Smooth muscle cell of the brain vasculature (primary cell): Measurements from ENCODE around the gene RFNG.

Source experiments
- DNase-seq: peaks from one replicate; pipeline ENCODE4 v3.0.0-alpha.2; 2012; ENCODE audit warnings: low read depth, low spot score

Gene RFNG, protein sequence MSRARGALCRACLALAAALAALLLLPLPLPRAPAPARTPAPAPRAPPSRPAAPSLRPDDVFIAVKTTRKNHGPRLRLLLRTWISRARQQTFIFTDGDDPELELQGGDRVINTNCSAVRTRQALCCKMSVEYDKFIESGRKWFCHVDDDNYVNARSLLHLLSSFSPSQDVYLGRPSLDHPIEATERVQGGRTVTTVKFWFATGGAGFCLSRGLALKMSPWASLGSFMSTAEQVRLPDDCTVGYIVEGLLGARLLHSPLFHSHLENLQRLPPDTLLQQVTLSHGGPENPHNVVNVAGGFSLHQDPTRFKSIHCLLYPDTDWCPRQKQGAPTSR

DNA sequence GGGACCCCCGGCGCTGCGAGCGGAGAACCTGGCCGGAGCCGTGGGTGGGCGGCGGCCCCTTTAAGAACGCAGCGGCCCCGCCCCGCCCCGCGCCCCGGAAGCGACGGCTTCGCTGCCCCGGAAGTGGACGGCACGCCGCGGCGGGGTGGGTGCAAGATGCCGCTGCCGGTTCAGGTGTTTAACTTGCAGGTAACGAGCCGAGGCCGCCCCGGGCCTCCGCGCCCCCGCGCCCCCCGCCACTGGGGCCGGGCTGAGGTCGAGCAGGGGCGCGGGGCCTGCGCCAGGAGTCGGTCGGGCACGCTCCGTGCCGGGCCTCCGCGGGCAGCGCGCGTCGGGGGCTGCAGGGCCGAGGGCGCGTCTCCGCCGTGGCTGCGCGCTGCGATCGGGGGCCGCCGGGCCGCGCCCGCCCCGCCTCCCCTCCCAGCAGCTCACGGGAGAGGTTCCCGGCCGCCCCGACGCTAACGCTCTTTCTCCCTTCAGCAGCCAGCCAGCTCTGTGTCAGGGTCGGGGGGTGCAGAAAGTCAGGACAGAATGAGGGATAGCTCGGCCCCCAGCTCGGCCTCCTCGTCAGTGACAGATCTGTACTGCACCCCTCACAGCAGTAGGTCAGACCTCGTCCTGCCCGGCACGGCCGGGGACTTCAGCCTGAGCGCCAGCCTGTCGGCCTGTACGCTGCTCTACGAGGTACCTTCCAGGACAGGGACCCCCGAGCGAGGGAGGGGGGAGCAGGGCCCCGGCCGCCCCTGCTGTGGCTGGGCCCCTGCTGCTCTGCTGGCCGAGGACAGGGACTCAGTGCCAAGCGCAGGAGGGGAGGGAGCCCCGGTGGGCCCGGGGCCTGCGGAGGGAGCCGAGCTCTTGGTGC is at the start of gene RFNG, which contains the start of gene GPS1:
RFNG (minus strand) TSS at position 36 of the 862 bp plus-strand sequence. CDS start 45 bp downstream, outside the sequence.
GPS1 (plus strand) TSS at position 123 of the 862 bp plus-strand sequence; CDS start at position 157, 34 bp downstream.
- DNase-seq, result no peak

DNA sequence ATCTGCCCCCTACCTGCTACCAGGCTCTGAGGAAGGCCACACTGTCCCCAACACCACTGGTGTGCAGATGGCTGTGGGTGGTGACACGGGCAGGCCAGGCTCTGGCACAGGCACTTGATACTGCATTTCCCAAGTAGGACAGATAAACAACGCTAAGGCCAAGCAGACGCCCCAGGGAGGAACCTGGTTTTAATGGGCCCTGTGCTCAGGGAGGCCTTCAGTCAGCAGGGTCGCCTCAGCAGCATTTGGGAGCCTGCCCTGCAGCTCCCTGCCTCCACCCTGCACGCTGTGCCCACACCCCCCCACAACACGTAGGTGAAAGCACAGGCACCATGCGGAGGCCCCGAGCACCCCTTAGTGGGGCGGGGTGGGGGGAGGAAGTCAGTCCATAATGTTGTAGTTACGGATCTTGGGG is 49.7 kb upstream of the RFNG start:
- no peak for DNase-seq

DNA sequence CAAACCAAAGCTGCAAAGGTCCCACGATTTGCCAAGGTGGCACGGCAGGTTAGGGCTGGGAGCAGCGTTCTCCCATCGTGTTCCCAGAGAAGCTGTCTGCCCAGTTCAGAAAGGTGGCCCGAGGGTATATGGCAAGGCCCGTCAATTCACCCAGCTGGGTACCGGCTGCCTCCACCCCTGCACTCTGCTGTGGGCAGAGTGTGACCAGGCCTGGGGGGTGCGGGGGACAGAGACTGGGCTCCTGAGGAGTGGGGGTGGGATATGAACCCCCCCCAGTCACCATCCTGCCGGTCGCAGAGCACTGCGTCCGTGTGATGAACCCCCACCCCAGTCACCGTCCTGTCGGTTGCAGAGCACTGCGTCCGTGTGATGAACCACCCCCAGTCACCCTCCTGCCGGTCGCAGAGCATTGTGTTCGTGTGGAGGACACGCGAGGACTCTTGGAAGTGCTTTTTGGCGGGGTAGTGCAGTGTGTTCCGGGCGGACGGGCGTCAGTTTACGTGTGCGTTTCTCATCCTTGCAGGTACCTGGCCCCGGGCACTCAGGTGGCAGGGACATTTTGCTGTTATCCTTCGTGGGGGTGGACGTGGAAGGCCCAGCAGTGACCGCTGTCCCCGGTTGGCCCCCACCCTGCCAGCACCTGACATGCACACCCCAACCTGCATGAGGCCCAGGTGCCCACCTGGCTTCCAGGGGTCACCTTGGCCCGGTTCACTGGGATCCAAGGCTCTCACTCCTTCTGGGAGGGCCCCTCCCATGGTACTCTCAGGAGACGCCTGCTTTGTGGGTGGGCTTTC is 49.1 kb upstream of the RFNG start:
- DNase-seq, result no peak

DNA sequence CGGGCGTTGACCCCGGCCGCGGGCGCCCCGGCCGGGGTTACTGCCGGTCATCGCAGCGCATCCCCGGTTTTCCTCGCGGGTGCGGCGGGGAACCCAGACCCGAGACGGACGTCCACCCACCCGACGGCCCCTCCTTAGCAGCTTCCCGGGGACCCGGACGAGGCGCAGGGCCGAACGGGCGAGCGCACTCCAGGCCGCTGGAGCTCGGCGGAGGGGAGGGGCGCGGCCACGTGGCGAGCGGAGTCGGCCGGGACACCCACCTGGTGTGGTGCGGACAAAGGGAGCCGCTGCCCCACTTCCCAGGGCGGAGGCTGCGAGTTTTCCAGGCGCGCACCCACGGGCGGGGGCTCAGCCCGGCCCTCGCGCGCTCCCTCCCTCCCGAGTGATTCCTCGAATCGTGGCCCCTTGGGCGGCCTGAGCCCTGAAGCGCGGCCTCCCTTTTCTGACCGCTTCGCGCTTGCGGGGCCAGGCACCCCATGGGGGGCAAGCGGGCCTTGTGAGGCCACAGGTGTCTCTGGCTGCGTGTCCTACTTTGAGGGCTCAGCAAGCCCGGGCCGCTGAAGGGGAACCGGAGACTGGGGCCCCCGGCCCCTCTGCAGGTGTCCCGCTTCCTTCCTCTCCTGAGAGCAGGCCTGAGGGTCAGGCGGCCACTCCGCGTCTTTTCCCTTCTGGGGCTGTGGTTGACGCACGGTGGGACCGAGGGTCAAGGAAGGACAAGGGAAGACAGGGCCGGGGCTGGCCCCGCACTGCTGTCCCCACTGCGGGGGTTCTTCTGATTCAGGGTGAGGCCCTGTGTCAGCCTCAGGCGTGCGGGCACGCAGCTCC is 47.5 kb upstream of the RFNG start:
- DNase-seq, result no peak

DNA sequence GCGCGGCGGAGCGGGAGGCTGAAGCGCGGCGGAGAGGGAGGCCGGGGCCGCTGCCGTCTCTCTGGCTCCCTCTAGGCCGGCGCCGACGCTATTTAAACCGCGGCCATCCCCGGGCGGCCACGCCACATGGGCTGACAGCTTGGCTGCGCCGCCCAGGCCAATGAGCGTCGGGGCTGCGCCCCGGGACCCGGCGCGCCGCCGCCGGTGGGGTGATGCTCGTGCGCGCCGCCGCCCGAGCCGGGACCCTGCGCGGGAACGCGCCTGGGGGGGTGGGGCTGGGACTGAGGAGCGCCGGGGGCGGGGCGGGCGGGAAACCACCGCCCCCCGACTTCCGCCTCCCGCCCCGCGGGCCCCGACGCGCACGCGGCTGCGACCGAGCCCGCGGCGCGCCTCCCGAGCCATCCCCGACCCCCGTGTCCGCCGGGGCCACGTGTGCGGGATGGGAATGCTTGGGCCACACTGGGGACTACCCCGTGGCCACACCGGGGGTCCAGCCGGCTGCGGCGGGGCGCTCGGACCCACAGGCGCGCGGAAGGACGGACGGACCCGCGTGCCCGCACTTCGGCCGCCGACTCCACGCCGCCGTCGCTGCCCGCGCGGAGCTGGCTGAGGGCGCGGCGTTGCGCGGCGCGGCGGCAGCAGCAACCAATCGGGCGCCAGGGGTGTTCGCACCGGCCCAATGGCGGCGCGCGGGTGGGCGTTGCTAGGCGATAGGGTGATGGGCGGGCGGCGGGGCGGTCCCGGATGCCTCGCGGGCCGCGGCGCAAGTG is 46.7 kb upstream of the RFNG start, which contains the start of gene FASN:
FASN (minus strand) TSS at position 68 of the 770 bp plus-strand sequence. CDS start 1,791 bp downstream, outside the sequence.
- peak; percentile 93 for DNase-seq

DNA sequence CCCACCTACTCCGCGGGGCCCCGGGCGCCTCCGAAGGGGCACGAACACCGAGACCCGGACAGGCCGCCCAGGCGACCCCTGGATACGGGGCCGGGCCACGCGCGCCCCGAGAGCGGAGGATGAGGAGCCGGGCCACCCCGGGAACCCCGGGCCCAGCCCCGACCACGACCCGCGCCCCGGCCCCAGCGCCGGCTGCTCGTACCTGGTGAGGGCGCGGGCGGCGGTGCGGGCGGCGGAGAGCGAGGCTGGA is 46.2 kb upstream of the RFNG start:
- DNase-seq, result no peak

DNA sequence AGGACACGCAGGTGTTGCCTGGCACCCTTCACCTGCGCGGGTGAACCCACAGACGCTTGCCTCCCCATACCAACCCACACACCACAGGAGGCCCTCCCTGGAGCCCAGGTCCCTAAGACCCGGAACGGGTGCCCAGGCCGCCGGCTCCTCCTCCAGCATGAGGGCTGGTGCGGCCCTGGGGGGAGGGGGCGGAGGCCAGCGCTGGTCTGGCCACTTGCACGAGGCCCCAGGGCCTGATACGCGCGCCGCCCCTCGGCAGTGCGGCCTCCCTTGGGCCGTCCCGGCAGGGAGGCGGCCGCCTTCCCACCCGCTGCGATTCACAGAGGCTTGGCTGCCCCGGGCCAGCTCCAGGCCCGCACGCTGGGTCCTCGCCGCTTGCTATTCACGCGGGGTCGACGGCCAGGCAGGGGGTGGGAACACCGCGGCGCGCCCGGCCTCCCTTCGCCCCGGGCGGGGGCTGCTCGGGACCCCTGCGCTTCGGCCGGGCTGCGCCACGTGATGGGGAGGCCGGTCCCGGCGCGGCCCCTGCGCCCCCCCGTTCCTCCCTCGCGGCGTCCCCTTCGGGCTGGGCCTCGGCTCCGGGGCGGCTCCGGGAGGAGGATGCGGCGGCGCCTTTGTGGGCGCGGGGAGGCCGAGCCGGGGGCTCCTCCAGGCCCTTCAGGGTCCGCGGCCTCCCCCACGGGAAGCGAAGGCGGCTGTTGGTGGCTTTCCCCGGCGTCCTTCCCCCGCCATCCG is 45.7 kb upstream of the RFNG start:
- no peak for DNase-seq

DNA sequence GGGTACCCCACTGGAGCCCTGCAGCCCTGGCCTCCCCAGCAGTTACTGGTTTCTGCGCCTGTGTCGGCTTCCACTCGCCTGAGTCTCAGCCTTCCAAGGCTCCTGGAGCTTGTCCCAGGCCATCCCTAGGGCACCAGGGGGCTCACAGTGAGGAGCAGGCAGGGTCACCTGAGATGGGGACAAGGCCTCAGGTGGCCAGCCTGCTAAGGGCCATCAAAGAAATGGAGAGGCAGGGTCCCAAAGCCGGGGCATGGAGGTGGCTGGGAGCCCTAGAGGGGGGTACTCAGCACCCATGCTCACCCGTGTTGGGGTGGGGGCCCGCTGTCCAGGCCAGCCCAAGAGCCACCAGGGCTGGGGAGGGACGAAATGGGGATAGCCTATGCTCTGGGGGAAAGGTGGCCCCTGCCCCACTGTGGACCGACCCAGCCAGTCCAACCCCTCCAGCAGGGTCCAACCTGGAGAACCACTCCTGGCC is 45.1 kb upstream of the RFNG start:
- DNase-seq, result no peak

DNA sequence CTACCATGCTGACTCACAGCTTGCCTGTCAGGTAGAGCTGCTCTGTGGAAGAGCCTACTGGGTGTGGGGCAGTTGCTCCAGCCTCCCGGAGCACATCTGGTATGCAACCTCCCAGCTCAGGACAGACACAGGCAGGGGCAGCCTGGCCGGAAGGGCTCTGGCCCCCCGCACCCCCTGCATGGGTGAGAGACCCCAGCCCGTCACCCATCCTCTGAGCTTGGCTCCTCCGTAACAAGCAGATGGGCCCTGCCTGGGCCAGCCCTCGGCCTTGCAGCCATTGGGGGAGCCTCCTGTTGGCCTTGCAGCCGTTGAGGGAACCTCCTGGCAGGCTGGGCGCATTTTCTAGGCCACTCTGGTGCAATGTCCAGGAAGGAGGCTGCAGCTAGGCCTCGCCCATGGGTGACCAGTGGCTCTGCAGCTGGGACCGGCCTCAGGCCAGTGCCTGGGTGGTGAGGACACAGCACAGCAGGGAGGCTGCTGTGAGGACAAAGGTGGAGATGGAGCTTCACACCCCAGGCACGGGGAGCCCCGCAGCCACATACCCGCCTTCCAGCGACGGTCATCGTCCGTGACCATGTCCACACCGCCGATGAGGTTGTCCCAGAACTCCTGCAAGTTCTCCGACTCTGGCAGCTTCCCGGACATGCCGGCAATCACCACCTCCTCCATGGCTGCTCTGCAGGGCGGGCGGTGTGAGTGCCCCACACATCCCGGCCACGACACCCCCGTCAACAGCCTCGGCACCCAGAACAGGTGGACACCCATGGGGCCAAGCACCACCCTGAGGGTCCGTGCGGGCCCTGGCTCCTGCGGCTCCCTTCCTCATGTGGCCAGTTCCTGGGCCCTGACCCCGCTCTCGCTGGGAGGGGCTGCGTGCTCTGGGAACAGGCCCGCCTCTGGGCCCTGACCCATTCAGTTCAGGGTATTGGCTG is 44.4 kb upstream of the RFNG start:
- DNase-seq, result no peak

DNA sequence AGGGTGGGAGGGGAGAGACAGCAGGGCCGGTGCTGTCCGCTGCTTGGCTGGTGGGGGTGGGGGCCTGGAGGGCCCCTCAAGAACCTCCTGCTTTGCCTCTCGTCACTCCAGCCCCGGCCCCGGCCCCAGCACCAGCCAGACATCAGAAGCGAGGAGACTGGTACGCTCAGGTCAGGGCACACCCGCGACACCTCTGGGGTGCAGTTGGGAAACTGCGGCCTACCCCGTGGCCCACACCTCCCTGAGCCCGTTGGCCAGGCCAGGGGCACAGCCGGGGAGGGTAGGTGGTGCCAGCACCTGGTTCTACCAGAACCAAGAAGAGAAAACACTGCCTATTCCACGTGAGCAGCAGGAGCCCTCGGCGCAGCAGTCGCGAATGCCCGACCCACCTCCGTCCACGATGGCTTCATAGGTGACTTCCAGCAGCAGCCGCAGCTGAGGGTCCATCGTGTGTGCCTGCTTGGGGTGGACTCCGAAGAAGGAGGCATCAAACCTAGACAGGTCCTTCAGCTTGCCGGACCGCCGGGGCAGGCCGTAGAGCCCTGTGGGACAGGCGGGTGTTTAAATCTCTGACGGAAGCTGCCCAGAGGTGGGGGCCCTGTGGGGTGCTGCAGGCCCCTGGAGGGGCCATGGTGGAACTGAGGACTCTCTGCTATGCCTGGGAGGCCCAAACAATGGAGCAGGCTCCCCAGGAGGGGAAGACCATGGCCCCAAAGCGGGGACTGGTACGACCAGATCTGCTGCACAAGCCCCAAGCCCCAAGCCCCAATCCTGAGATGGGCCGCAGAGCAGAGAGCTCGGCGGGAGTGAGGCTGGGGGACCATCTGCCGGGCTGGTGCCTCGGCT is 43.5 kb upstream of the RFNG start:
- DNase-seq, result no peak

DNA sequence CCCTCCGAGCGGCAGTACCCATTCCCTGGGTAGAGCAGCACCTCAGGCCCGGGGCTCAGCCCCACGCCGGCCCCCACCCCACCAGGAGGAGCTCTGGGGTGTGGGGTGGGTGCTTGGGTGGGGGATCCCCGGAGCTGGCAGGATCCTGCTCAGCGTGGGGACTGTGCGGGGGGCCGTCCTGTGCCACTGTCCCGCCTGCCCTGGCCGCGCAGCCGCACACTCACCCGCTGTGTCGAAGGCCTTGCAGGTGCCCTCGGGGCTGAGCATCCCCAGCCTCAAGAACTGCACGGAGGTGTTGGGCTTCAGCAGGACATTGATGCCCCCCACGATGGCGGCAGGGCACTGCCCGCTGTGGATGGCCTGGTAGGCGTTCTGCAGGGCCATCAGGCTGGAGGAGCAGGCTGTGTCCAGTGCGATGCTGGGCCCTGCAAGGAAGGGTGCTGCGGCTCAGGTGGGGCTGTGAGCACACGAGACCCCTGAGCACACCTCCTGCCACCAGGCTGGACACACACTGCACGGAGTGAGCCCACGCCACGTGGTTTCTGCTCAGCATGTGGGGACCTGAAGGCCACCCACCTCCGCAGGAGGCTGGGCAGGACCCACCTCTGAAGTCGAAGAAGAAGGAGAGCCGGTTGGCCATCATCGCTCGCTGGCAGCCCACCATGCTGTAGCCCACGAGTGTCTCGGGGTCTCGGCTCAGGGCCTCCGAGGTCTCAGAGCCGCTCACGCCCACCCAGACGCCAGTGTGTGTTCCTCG is 41.6 kb upstream of the RFNG start:
- DNase-seq, result no peak

DNA sequence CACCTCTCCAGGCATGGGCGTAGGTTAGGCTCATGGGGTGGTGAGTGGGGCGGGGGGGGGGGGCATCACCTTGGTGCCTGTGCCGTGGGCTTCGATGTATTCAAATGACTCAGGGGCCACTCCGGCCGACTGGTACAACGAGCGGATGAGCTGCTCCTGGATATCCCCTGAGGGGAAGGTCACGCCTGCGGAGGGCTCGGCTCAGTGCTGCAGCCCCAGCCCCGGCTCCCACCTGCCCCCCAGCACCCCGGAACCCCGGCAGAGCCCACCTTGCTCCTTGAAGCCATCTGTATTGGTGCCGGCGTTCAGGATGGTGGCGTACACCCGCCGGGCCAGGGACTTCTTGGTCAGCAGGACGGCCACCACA is 41.0 kb upstream of the RFNG start:
- no peak for DNase-seq

DNA sequence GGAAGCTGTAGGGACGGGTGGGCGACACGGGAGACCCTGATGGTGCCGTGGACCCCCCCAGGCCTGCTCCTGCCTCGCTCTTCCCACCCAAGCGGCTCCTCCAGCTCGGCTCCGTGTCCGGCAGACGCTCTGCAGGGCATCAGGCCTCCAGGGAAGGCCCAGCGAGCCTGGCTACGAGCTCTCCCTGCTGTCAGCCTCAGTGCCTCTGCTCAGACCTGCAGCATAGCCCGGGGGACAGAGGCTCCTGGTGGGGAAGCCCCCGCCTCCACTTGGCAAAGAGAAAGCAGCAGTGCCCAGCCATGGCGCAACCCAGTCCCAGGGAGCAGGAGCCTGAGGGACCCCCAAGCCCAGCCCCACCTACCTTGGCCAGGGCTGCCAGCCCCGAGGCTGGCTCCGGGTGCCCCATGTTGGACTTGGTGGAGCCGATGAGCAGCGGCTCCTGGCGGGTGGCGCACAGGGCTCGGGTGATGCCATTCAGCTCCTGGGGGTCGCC is 40.5 kb upstream of the RFNG start:
- no peak for DNase-seq

DNA sequence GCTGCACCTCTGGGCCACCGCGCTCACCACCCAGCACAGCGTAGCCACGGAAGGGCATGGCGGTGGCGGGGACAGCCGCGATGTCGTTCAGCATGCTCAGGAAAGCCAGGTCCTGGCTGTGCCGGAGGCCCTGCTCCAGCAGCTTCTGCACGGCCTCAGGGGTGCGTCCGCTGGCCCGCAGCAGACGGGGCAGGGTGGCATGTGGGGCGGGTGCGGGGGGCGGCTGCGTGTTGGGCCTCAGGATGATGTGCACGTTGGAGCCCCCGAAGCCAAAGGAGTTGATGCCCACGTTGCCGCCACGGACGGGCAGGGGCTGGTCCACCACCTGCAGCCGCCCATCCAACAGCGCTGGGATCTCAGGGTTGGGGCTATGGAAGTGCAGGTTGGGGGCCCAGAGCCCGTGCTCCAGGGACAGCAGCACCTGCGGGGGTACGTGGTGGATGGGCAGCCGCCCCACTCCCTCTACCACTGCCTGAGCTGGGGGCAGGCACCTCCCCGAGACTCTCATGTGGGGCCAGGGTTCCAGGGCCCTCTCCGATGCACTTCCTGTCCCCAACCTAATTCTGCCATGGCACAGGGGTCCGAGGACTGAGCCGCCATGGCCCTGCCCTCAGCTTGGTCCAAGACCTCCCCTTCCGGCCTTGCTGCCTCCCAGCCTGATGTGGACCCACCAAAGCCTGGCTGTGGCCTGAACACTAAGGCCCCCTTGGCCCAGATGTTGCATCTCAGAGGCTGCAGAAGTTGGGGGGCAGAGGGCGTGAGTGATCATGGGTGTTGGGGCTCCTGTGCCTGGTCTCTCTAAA is 39.9 kb upstream of the RFNG start:
- DNase-seq, result no peak

DNA sequence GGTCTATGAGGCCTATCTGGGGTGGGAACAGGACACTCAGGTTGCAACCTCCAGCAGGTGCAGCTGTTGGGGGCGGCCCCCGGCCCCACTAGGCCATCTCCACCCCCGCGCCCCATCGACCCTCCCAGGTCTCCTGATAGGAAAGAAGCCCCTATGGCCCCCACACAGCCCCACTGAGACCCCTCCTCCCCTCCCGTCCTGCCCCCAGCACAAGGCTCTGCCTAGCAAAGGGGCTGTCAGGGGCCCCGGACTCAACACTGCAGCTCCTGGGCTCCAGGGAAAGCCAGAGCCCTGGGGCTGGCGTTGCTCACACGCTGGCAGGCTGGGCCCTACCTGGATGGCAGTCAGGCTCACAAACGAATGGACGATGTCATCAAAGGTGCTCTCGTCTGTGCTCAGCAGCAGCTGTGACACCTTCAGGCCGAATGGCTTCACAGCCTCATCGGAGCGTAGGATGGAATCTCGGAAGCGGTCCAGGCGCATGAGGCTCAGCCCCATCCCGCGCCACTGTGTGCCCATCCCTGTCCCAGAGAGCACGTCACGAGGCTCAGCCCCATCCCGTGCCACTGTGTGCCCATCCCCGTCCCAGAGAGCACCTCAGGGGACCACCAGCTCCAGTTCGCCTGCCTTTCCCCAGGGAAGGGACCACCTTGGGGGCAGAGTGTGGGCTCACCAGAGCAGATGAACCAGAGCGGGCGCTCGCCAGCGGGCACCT is 39.1 kb upstream of the RFNG start:
- no peak for DNase-seq
